Gastroesophageal sphincter (tissue), 4 donors: ENCODE data around the gene FAM184B. TPM values are rescaled to one million over a fixed set of nuclear protein-coding genes. Genes with fewer than 3 reads are reported as not detected.

ENCODE experiments used
- ATAC-seq: fragments of 150-250 bp; one replicate; pipeline ENCODE4 v1.9.1; 2016; ENCODE audit warnings: mild to moderate bottlenecking, moderate library complexity
- H3K27ac ChIP-seq, 4 donors: fragments of 200-600 bp; sonication (generic) in 3 of 4; 1 replicate in 3 of 4; 2 replicates in 1 of 4; pipeline ENCODE4 v1.5.1; 2016 to 2019
- H3K27me3 ChIP-seq: fragments of 200-600 bp; sonication (generic); one replicate; pipeline ENCODE4 v1.5.1; 2019
- H3K36me3 ChIP-seq, 2 donors: fragments of 200-600 bp; sonication (generic); one replicate each; pipeline ENCODE4 v1.5.1; 2019; ENCODE audit warnings: control low read depth in 1 of 2
- H3K4me1 ChIP-seq, 3 donors: fragments of 200-600 bp; sonication (generic); 1 replicate in 2 of 3; 2 replicates in 1 of 3; pipeline ENCODE4 v1.5.1; 2016 to 2019; ENCODE audit warnings: control low read depth in 2 of 3
- H3K4me3 ChIP-seq, 2 donors: fragments of 200-600 bp; sonication (generic); one replicate each; pipeline ENCODE4 v1.5.1; 2019; ENCODE audit warnings: mild to moderate bottlenecking in 1 of 2, moderate library complexity in 1 of 2
- H3K9me3 ChIP-seq, 3 donors: fragments of 200-600 bp; sonication (generic); one replicate each; pipeline ENCODE4 v1.5.1; 2017 to 2019; ENCODE audit warnings: control low read depth in 2 of 3
- EP300 ChIP-seq: sonication (generic); formaldehyde crosslinking; IDR thresholded peaks from one replicate; pipeline ENCODE4 v1.6.1; 2017; ENCODE audit warnings: antibody characterized with exemption, mild to moderate bottlenecking
- POLR2A ChIP-seq, 2 donors: fragments of 450-650 bp; IDR thresholded peaks; one replicate each; pipeline ENCODE4 v1.6.1; 2017; ENCODE audit warnings: antibody characterized with exemption in 2 of 2, mild to moderate bottlenecking in 2 of 2, moderate library complexity in 1 of 2
- POLR2AphosphoS5 ChIP-seq: sonication (generic); formaldehyde crosslinking; IDR thresholded peaks from one replicate; pipeline ENCODE4 v1.6.1; 2017; ENCODE audit warnings: antibody characterized with exemption
- WGBS, 2 donors: methylation state at CpG; one replicate each; pipeline ENCODE4 v1.1.5; 2018; ENCODE audit warnings: low coverage in 1 of 2; 5-methylcytosine and 5-hydroxymethylcytosine counted together
- total RNA-seq, 4 donors: library from RNA; depleted of rRNA; stranded (reverse); fragments of >200 nt; gene quantifications; one replicate each; pipeline ENCODE4 v1.1.0, GENCODE V29; 2016
- TF ChIP-seq, protein P1 (sequence below), 4 experiments: fragments of 200-600 bp in 2 of 4; fragments of 450-650 bp in 2 of 4; sonication (generic) in 1 of 4; IDR thresholded peaks; one replicate each; pipeline ENCODE4 v1.5.1; 2017 to 2019; ENCODE audit warnings: antibody characterized with exemption in 4 of 4, mild to moderate bottlenecking in 2 of 4, moderate library complexity in 2 of 4

Gene FAM184B
- total RNA-seq, 4 donors from 2014 or later = under 0.01 TPM; not detected in 3

DNA sequence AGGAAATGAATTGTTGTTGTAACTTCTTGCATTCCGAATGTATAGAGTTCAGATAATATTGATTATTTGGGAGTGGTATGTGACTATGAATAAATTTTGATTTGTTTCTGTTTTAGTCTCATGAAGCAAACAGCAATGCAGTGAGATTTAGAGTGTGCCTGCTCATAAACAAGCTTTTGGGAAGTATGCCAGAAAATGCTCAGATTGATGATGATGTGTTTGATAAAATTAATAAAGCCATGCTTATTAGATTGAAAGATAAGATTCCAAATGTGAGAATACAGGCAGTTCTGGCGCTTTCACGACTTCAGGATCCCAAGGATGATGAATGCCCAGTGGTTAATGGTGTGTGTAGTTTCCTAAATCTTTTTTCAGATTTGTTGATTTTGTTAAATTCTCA is 31.4 kb upstream of the FAM184B start:
- TF ChIP-seq POLR2A (IDR thresholded peaks at IDR 0.05) = no peak
- TF ChIP-seq EP300 = no peak
- TF ChIP-seq, protein P1, sequence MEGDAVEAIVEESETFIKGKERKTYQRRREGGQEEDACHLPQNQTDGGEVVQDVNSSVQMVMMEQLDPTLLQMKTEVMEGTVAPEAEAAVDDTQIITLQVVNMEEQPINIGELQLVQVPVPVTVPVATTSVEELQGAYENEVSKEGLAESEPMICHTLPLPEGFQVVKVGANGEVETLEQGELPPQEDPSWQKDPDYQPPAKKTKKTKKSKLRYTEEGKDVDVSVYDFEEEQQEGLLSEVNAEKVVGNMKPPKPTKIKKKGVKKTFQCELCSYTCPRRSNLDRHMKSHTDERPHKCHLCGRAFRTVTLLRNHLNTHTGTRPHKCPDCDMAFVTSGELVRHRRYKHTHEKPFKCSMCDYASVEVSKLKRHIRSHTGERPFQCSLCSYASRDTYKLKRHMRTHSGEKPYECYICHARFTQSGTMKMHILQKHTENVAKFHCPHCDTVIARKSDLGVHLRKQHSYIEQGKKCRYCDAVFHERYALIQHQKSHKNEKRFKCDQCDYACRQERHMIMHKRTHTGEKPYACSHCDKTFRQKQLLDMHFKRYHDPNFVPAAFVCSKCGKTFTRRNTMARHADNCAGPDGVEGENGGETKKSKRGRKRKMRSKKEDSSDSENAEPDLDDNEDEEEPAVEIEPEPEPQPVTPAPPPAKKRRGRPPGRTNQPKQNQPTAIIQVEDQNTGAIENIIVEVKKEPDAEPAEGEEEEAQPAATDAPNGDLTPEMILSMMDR (IDR thresholded peaks at IDR 0.05) = no peak
- no peak for TF ChIP-seq POLR2AphosphoS5
- Histone ChIP-seq H3K9me3 (no peaks in the 10 kb centered on the region), H3K27ac (no peak overlapping the region), H3K27me3 (no peaks in the 10 kb centered on the region), H3K36me3 (no peaks in the 10 kb centered on the region), H3K4me3 (no peak overlapping the region), H3K4me1 (peaks cover 6 to 30% (median 21%) of the 10 kb centered on the region in 3 donors)
- no peak for ATAC-seq
- 47 to 59% methylated on average over 3 of the region's 3 CpGs for WGBS, 2 donors

DNA sequence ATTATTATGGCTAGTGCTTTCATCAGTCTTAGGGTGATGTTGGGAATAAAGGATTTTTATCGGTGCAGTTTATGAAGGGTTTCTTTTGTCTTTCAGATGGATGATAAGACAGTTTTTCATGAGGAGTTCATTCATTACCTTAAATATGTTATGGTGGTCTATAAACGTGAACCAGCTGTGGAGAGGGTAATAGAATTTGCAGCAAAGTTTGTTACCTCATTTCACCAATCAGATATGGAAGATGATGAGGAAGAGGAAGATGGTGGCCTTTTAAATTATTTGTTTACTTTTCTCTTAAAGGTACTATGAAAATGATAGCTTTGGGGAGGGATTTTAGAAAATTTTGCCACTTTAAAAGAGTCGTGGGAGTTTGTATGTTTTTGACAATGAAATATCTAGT is 30.7 kb upstream of the FAM184B start:
- Histone ChIP-seq H3K27me3 (no peaks in the 10 kb centered on the region), H3K9me3 (no peaks in the 10 kb centered on the region), H3K4me3 (no peak overlapping the region), H3K36me3 (no peaks in the 10 kb centered on the region), H3K27ac (no peak overlapping the region), H3K4me1 (peaks cover 6 to 37% (median 28%) of the 10 kb centered on the region in 3 donors)
- WGBS, 2 donors = 7 to 11% methylated on average over 3 of the region's 3 CpGs
- ATAC-seq = no peak
- TF ChIP-seq POLR2AphosphoS5 (no peak), EP300 (no peak), POLR2A (IDR thresholded peaks at IDR 0.05) (no peak)
- TF ChIP-seq, protein P1 (IDR thresholded peaks at IDR 0.05) = no peak

DNA sequence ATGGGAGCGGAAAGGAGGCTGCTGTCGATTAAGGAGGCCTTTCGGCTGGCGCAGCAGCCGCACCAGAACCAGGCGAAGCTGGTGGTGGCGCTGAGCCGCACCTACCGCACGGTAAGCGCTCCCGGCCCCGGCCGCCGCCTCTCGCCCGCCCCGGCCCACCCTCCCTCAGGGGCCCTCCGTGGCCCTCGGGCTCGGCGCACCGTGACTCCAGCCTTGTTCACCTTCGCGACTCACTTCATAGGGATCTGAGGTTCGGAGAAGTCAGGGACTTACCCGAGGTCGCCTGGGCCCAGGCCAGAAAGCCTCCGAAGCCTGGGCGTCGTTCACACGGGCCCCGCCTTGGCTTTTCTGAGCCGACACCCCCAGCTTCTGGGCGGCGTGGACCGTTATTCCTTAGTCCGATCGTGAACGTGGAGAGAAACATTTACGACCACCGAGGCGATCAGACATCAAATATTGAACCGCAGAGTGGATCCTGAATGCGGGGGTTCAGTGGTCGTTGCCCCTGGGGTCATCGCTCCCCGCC is 29.7 kb upstream of the FAM184B start:
- WGBS, 2 donors = 0% methylated on average over 4 to 8 of the region's 48 CpGs

DNA sequence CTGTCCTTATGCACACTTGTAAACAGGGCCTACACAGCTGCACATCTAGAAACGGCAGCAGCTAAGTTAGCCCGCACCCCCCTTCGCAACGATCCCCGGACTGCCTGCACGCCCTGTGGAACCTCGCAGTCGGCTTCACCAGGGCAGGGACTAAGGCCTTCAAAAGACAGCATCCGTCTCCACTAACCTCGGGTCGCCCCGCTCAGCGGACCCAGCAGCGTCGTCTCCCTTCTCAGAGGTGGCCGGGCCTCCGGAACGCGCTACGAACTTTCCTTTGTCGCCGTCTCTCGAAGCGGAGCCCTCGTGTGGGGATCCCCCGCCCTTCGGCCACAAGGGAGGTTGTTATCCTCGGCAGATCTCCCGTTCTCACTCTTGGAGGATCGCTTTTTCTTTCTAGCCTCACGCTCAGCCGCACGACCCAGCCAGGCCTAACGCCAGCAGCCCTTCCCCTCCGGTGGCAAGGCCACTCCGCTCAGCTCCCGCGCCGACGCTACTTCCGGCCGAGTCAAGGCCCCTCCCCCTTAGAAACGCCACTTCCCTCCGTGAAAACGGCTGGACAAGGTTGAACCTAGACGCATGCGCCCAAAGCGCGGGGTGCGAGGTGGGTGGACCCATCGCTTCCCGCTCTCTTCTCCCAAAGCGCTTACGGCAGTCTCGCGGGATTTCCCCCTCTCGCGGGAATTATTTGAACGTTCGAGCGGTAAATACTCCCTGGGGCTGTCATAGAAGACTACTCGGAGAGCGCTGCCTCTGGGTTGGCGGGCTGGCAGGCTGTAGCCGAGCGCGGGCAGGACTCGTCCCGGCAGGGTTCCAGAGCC is 29.0 kb upstream of the FAM184B start, which contains the start of the genes DCAF16 and NCAPG:
TSS of gene DCAF16 (minus strand) at position 498 of the 818 bp plus-strand sequence. CDS start 6,616 bp downstream, outside the sequence.
TSS of gene NCAPG (plus strand) at position 720 of the 818 bp plus-strand sequence. CDS start 99 bp downstream, outside the sequence.
- TF ChIP-seq, protein P1 (IDR thresholded peaks at IDR 0.05) = peak in 1 of 4 experiments; percentile 6
- no peak for TF ChIP-seq EP300
- peak; percentile 98 for TF ChIP-seq POLR2AphosphoS5
- peak; percentile 82 to 90 for TF ChIP-seq POLR2A (IDR thresholded peaks at IDR 0.05)
- peak within 1 kb of the TSS; percentile 76 to 89 for H3K4me3 ChIP-seq
- no peaks in the 10 kb centered on the region for H3K27me3 ChIP-seq
- ATAC-seq = peak; percentile 100
- no peaks in the 10 kb centered on the region for H3K9me3 ChIP-seq
- peak within 1 kb of the TSS; percentile 89 to 98 (median 94) for H3K27ac ChIP-seq
- H3K36me3 ChIP-seq = no peaks in the 10 kb centered on the region
- 0% methylated on average over 3 to 4 of the region's 69 CpGs for WGBS, 2 donors
- H3K4me1 ChIP-seq = peaks cover 6 to 53% (median 34%) of the 10 kb centered on the region in 3 donors

More for the DNA sequence above, 29.7 kb upstream of the FAM184B start:
- H3K9me3 ChIP-seq = no peaks in the 10 kb centered on the region
- H3K4me1 ChIP-seq = peaks cover 6 to 47% (median 34%) of the 10 kb centered on the region in 3 donors
- H3K36me3 ChIP-seq = no peaks in the 10 kb centered on the region
- H3K27ac ChIP-seq = peak overlapping the region in 2 of 4 donors; percentile 98
- TF ChIP-seq POLR2AphosphoS5 (no peak), EP300 (no peak), POLR2A (IDR thresholded peaks at IDR 0.05) (no peak)
- TF ChIP-seq, protein P1 (IDR thresholded peaks at IDR 0.05) = no peak
- H3K4me3 ChIP-seq = peak overlapping the region; percentile 29 to 89
- no peak for ATAC-seq
- no peaks in the 10 kb centered on the region for H3K27me3 ChIP-seq
